Astrocyte (in vitro differentiated cells and primary cell): Measurements from ENCODE around the gene FSTL4. TPM values are rescaled to one million over a fixed set of nuclear protein-coding genes. Genes with fewer than 3 reads are reported as not detected.

Source experiments
- DNase-seq: peaks from one replicate; pipeline ENCODE4 v3.0.0-alpha.2; 2010; ENCODE audit warnings: low read depth
- FAIRE-seq: peaks from 2 replicates; lab custom pipeline; 2011; peaks lifted over from hg19 to GRCh38; lab: Jason Lieb, UNC
- H2AFZ ChIP-seq: 2 replicates; pipeline ENCODE4 v1.6.0; 2012; ENCODE audit warnings: low read depth, low read length, inconsistent platforms
- H3K27ac ChIP-seq: 2 replicates; pipeline ENCODE4 v1.5.1; 2011; ENCODE audit warnings: low read depth, low read length, inconsistent platforms
- H3K27me3 ChIP-seq: 2 replicates; pipeline ENCODE4 v1.6.0; 2011; ENCODE audit warnings: low read length, inconsistent platforms; ENCODE audit not compliant: insufficient read depth
- H3K36me3 ChIP-seq: 2 replicates; pipeline ENCODE4 v1.5.1; 2011; ENCODE audit warnings: low read length, inconsistent platforms; ENCODE audit not compliant: insufficient read depth
- H3K4me1 ChIP-seq: 2 replicates; pipeline ENCODE4 v1.5.1; 2011; ENCODE audit warnings: low read length, inconsistent platforms; ENCODE audit not compliant: insufficient read depth
- H3K4me2 ChIP-seq: 2 replicates; pipeline ENCODE4 v1.6.0; 2012; ENCODE audit warnings: low read length, inconsistent platforms
- H3K4me3 ChIP-seq: 2 replicates; pipeline ENCODE4 v1.5.1; 2011; ENCODE audit warnings: low read depth, mild to moderate bottlenecking, low read length, inconsistent platforms; ENCODE audit not compliant: insufficient read depth
- H3K79me2 ChIP-seq: 2 replicates; pipeline ENCODE4 v1.6.0; 2012; ENCODE audit warnings: mild to moderate bottlenecking, low read length, inconsistent platforms; ENCODE audit not compliant: insufficient read depth
- H3K9ac ChIP-seq: 2 replicates; pipeline ENCODE4 v1.6.0; 2012; ENCODE audit warnings: mild to moderate bottlenecking, low read length, inconsistent platforms
- H3K9me3 ChIP-seq: 2 replicates; pipeline ENCODE4 v1.5.1; 2012; ENCODE audit warnings: low read depth, mild to moderate bottlenecking, low read length, inconsistent platforms; ENCODE audit not compliant: insufficient read depth
- H4K20me1 ChIP-seq: 2 replicates; pipeline ENCODE4 v1.6.0; 2012; ENCODE audit warnings: low read length, inconsistent platforms; ENCODE audit not compliant: insufficient read depth
- H3K27ac Mint-ChIP-seq: one replicate; pipeline ENCODE4 v1.8.0; 2021; ENCODE audit warnings: mild to moderate bottlenecking, mixed read lengths; ENCODE audit not compliant: unreplicated experiment
- H3K27me3 Mint-ChIP-seq: one replicate; pipeline ENCODE4 v1.8.0; 2021; ENCODE audit warnings: low read depth, mixed read lengths; ENCODE audit not compliant: unreplicated experiment
- H3K36me3 Mint-ChIP-seq: one replicate; pipeline ENCODE4 v1.8.0; 2021; ENCODE audit warnings: low read depth, mixed read lengths; ENCODE audit not compliant: unreplicated experiment
- H3K4me1 Mint-ChIP-seq: one replicate; pipeline ENCODE4 v1.8.0; 2021; ENCODE audit warnings: low read depth, mixed read lengths; ENCODE audit not compliant: unreplicated experiment
- H3K4me3 Mint-ChIP-seq: one replicate; pipeline ENCODE4 v1.8.0; 2021; ENCODE audit warnings: mild to moderate bottlenecking, moderate library complexity, mixed read lengths; ENCODE audit not compliant: unreplicated experiment
- H3K9me3 Mint-ChIP-seq: one replicate; pipeline ENCODE4 v1.8.0; 2021; ENCODE audit warnings: mild to moderate bottlenecking, mixed read lengths; ENCODE audit not compliant: unreplicated experiment
- CTCF ChIP-seq: IDR thresholded peaks from 2 replicates; pipeline ENCODE4 v1.5.1; 2011; ENCODE audit warnings: low read depth, mild to moderate bottlenecking, inconsistent platforms, low read length, moderate library complexity; ENCODE audit not compliant: insufficient read depth
- EZH2 ChIP-seq: IDR thresholded peaks from 2 replicates; pipeline ENCODE4 v1.6.1; 2012; ENCODE audit warnings: mild to moderate bottlenecking, low read length, inconsistent platforms; ENCODE audit not compliant: insufficient read depth
- total RNA-seq: library from RNA; stranded (reverse); gene quantifications from 2 replicates; pipeline ENCODE4 v1.2.1, GENCODE V29; 2021

Gene FSTL4
- total RNA-seq, 1 donor from 2014 or later: not detected

DNA sequence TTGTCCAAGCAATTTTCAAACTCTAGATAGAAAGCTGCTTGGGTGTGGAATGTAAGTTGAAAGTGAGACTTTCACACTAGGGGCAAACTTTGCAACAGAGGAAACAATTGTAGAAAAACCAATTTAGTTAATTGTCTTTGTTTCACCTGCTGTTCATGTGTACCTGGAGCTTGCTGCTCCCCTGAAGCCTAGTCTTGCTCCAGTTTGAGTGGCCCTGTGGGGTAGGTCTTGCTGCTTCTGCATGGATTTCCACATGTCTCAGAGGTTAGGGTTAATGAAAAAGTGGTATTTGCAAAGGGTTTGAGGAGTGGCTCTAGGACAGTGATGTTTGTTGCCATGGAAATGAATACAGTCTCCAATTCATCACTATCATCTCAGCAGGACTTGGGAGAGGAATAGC lies 182.2 kb downstream of the FSTL4 start:
- no peak for FAIRE-seq
- no peaks in the 10 kb centered on the region for H3K9me3 ChIP-seq

DNA sequence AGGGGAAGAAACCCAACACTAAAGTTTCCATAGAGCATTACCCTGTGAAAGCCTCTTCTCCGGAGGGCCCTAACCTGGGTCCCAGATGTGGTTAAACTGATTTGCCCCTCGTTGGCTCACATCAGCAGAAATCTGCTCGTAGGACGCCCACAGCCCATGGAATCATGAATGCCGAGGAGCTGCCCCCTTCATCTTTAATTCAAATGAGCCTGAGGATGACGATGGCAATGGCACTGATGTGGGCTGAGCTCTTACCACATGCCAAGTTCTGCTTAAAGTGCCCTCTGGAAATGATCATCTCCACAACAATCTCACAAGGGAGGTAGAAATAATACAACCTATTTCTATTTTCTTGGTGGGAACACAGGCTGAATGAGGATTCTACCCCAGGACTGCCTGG lies 183.3 kb downstream of the FSTL4 start:
- H3K27me3 Mint-ChIP-seq: peaks cover 46% of the 10 kb centered on the region

More for the DNA sequence above, 182.2 kb downstream of the FSTL4 start:
- Histone ChIP-seq H3K27ac (no peak overlapping the region), H3K79me2 (no peaks in the 10 kb centered on the region), H3K27me3 (peaks cover 18% of the 10 kb centered on the region), H3K4me2 (no peak overlapping the region), H4K20me1 (no peaks in the 10 kb centered on the region), H3K4me1 (no peaks in the 10 kb centered on the region), H3K36me3 (no peaks in the 10 kb centered on the region), H3K4me3 (no peak overlapping the region), H2AFZ (no peak overlapping the region), H3K9ac (no peak overlapping the region)
- Mint-ChIP-seq H3K4me3 (no peak overlapping the region), H3K27ac (no peak overlapping the region), H3K36me3 (peaks cover 3% of the 10 kb centered on the region), H3K27me3 (peaks cover 47% of the 10 kb centered on the region), H3K9me3 (no peaks in the 10 kb centered on the region), H3K4me1 (peaks cover 15% of the 10 kb centered on the region)
- TF ChIP-seq EZH2 (no peak), CTCF (no peak)
- DNase-seq: no peak

More for the DNA sequence above, 183.3 kb downstream of the FSTL4 start:
- no peak overlapping the region for H3K4me3 ChIP-seq
- no peaks in the 10 kb centered on the region for H3K9me3 ChIP-seq
- no peaks in the 10 kb centered on the region for H3K9me3 Mint-ChIP-seq
- H3K9ac ChIP-seq: no peak overlapping the region
- peaks cover 18% of the 10 kb centered on the region for H3K27me3 ChIP-seq
- H3K36me3 ChIP-seq: no peaks in the 10 kb centered on the region
- no peak overlapping the region for H3K27ac ChIP-seq
- no peaks in the 10 kb centered on the region for H3K4me1 ChIP-seq
- no peak overlapping the region for H3K4me2 ChIP-seq
- no peaks in the 10 kb centered on the region for H4K20me1 ChIP-seq
- FAIRE-seq (no peak), DNase-seq (no peak)
- H3K36me3 Mint-ChIP-seq: peaks cover 3% of the 10 kb centered on the region
- no peak overlapping the region for H2AFZ ChIP-seq
- H3K27ac Mint-ChIP-seq: no peak overlapping the region
- no peak for TF ChIP-seq EZH2
- no peak for TF ChIP-seq CTCF
- H3K4me1 Mint-ChIP-seq: peaks cover 17% of the 10 kb centered on the region
- H3K79me2 ChIP-seq: no peaks in the 10 kb centered on the region
- H3K4me3 Mint-ChIP-seq: no peak overlapping the region
